Measurements from ENCODE around the gene GYS2.

The GYS2 gene

DNA sequence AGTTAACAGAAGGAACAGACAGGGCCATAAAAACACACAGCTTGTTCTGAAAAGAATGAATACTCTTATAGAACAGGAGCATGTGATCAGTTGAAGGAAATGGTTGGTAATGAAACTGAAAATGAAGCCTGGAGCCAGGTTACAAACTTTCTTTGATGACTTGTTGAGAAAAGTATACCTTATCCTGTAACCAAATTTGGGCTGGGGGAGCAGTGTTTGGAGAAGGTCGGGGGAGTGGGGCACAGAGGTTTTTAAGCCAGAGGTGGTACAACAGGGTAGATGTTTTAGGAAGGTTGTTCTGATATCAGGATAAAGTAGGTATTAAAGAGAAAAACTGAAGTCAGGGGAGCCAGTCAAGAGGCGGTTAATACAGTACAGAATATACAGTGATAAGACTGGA is 94.9 kb downstream of the GYS2 start:
- DNase-seq (ENCODE audit: extremely low spot score) = no peak
- TF ChIP-seq CTBP1 (IDR thresholded peaks at IDR 0.05; ENCODE audit: borderline replicate concordance) = no peak
- TF ChIP-seq NFRKB (IDR thresholded peaks at IDR 0.05) = no peak
- TF ChIP-seq PKNOX1 (IDR thresholded peaks at IDR 0.05) = no peak
- no peak for TF ChIP-seq FOXA1 (IDR thresholded peaks at IDR 0.05)
- TF ChIP-seq ARNT (IDR thresholded peaks at IDR 0.05) = no peak
- no peak for TF ChIP-seq SP1 (IDR thresholded peaks at IDR 0.05)
- CTCF ChIA-PET = no interaction called here
- POLR2A ChIA-PET = no interaction called here

DNA sequence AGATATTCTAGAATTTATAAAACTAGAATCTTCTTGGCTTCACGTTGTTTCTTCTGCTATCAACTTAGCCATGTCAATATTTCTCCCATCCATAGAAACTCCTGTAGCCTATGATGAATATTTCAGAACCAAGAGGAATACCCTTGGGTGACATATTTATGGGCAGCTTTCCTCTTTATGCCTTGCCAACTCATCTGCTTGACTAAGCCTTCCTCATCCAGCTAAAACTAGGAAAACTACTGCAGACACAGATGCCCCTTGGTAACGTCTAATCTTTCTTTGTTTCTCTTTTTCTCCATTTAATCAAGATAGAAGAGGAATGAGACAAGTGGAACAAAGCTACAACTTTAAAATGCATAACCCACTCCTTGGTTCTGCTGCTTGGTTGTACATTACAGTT is 96.8 kb downstream of the GYS2 start:
- POLR2A ChIA-PET = interaction anchor here (1.1 kb wide), 1 partner anchor 150 kb away, joined by 3 read pairs; the partner anchor contains the start of gene LDHB
- CTCF ChIA-PET = no interaction called here
- no peak for DNase-seq (ENCODE audit: extremely low spot score)
- TF ChIP-seq L3MBTL2 (conservative IDR thresholded peaks at IDR 0.05) = no peak

GRCh38 chr12:21505888-21506287 is 98.8 kb downstream of the GYS2 start:
- TF ChIP-seq ELF4 (IDR thresholded peaks at IDR 0.05) (no peak), LEF1 (IDR thresholded peaks at IDR 0.05; ENCODE audit: borderline replicate concordance) (no peak)
- CTCF ChIA-PET = no interaction called here
- DNase-seq (ENCODE audit: extremely low spot score) = no peak
- POLR2A ChIA-PET = interaction anchor here (1.1 kb wide), 1 partner anchor 22 kb away, joined by 3 read pairs; no protein-coding TSS in a partner anchor

DNA sequence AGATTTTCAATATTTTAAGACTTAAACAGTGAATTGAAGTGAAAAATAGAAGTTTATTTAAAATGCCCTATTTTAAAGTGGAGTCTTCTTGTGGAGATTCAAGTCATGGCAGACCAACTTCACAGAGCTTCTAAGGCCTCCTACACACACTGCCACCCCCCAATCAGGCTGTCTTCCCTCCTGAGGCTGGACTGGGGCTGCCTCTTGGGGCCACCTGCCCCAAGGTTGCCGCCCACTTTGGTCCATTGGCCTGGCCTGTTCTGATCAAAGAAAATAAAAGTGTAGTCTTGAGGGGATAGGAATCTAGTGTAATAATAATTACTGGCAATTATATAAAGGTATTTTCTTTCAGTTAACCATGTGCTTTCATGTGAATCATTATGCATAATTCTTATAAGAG is 101.8 kb downstream of the GYS2 start:
- ChIA-PET POLR2A (interaction anchor here (3.0 kb wide), 1 partner anchor 24 kb away, joined by 28 read pairs; the partner anchor contains the start of gene SPX), CTCF (no interaction called here)
- DNase-seq (ENCODE audit: extremely low spot score) = no peak
- TF ChIP-seq SUZ12 (IDR thresholded peaks at IDR 0.05) = no peak
- no peak for TF ChIP-seq HDGF (IDR thresholded peaks at IDR 0.05; ENCODE audit: borderline replicate concordance)
- no peak for TF ChIP-seq TARDBP (IDR thresholded peaks at IDR 0.05)
- no peak for TF ChIP-seq CTBP1 (IDR thresholded peaks at IDR 0.05; ENCODE audit: borderline replicate concordance)
- no peak for TF ChIP-seq FOXK2 (IDR thresholded peaks at IDR 0.05)
- TF ChIP-seq BHLHE40 (IDR thresholded peaks at IDR 0.05; ENCODE audit: borderline replicate concordance) = no peak
- TF ChIP-seq ARNT (IDR thresholded peaks at IDR 0.05) = no peak

DNA sequence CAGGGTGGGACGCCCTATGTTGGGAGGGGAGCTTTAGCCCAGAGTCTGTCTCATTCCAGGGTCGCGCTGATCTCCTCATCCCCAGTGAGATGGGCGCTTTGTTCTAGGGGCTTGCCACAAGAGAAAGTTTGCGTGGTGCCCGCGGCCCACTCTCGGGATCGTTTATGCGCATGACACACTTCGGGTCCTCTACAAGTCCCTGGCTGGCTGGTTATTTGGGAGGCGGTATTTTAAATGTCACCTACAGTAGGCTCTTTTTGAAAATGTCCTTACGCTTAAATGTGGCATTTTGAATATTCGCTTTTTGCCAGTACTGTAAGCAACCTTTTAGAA is 102.5 kb downstream of the GYS2 start:
- no peak for DNase-seq (ENCODE audit: extremely low spot score)
- ChIA-PET POLR2A (interaction anchor here (0.6 to 3.0 kb wide), 9 partner anchors 9 to 156 kb away, joined by 3 to 28 read pairs (median 6); partner anchors contain the start of genes LDHB, PYROXD1 and SPX), CTCF (interaction anchor here (0.5 kb wide), 1 partner anchor 156 kb away, joined by 4 read pairs; no protein-coding TSS in a partner anchor)
- no peak for TF ChIP-seq SUZ12 (IDR thresholded peaks at IDR 0.05)

GRCh38 chr12:21501258-21502163 is 103.1 kb downstream of the GYS2 start, which contains the start of the genes GOLT1B and RECQL:
Gene GOLT1B, plus strand, starts transcription at chr12:21501789. Its CDS starts 135 bp downstream, at chr12:21501924.
Gene RECQL, minus strand, starts transcription at chr12:21501635. Its CDS starts 2,065 bp downstream, at chr12:21499570.
- TF ChIP-seq ELF4 (IDR thresholded peaks at IDR 0.05) (peak; percentile 90), FOXK2 (IDR thresholded peaks at IDR 0.05) (0 out of 2 replicates have a peak, but pooled peaks have one; percentile 48), ZNF384 (IDR thresholded peaks at IDR 0.05) (no peak), FOXM1 (IDR thresholded peaks at IDR 0.05; ENCODE audit: borderline replicate concordance) (no peak), CTBP1 (IDR thresholded peaks at IDR 0.05; ENCODE audit: borderline replicate concordance) (no peak), HDGF (IDR thresholded peaks at IDR 0.05; ENCODE audit: borderline replicate concordance) (no peak), L3MBTL2 (conservative IDR thresholded peaks at IDR 0.05) (peak; percentile 98)
- ChIA-PET POLR2A (interaction anchor here (0.6 to 3.0 kb wide), 11 partner anchors 9 to 156 kb away, joined by 3 to 28 read pairs (median 5); partner anchors contain the start of genes LDHB, PYROXD1 and SPX), CTCF (interaction anchor here (0.5 kb wide), 1 partner anchor 157 kb away, joined by 4 read pairs; no protein-coding TSS in a partner anchor)
- DNase-seq (ENCODE audit: extremely low spot score) = peak; percentile 94

- peak; percentile 4 for DNase-seq (ENCODE audit: extremely low spot score)
- TF ChIP-seq NFRKB (IDR thresholded peaks at IDR 0.05) (no peak), L3MBTL2 (conservative IDR thresholded peaks at IDR 0.05) (no peak), BHLHE40 (IDR thresholded peaks at IDR 0.05; ENCODE audit: borderline replicate concordance) (no peak), PKNOX1 (IDR thresholded peaks at IDR 0.05) (peak; percentile 36; the same call in 1 of the 2 replicates), ELF4 (IDR thresholded peaks at IDR 0.05) (no peak), ARNT (IDR thresholded peaks at IDR 0.05) (no peak)
- ChIA-PET CTCF (no interaction called here), POLR2A (interaction anchor here (1.2 to 3.0 kb wide), 7 partner anchors 8 to 157 kb away, joined by 3 to 28 read pairs (median 6); partner anchors contain the start of genes LDHB, PYROXD1 and SPX)
These were observed 103.8 kb downstream of the GYS2 start for GRCh38 chr12:21500786-21501257.

DNA sequence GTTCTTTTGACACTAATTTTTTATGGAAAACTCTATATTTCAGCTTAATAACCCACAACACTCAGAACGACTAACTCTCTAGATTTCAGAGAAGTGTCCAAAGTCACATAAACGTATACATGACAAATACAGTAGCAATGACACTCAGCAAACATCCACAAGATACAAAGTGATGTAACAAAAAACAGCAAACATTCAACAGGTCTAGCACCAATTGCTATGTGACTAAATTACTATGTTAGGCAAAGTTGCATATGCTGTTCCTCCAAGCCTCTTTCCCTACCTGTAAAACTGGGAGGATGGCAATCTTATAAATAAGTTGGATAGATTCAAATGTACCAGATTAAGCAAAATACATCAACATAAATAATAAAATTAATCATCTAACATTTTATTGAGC is 104.9 kb downstream of the GYS2 start:
- ChIA-PET CTCF (no interaction called here), POLR2A (interaction anchor here (2.5 kb wide), 1 partner anchor 11 kb away, joined by 5 read pairs; no protein-coding TSS in a partner anchor)
- DNase-seq (ENCODE audit: extremely low spot score) = no peak
- TF ChIP-seq ZNF384 (IDR thresholded peaks at IDR 0.05) (no peak), FOXA1 (IDR thresholded peaks at IDR 0.05) (no peak), HDGF (IDR thresholded peaks at IDR 0.05; ENCODE audit: borderline replicate concordance) (no peak), SUZ12 (IDR thresholded peaks at IDR 0.05) (no peak), NFRKB (IDR thresholded peaks at IDR 0.05) (no peak), BHLHE40 (IDR thresholded peaks at IDR 0.05; ENCODE audit: borderline replicate concordance) (no peak), L3MBTL2 (conservative IDR thresholded peaks at IDR 0.05) (no peak), FOXM1 (IDR thresholded peaks at IDR 0.05; ENCODE audit: borderline replicate concordance) (no peak), PKNOX1 (IDR thresholded peaks at IDR 0.05) (no peak), ELF4 (IDR thresholded peaks at IDR 0.05) (no peak), CTBP1 (IDR thresholded peaks at IDR 0.05; ENCODE audit: borderline replicate concordance) (no peak), SP1 (IDR thresholded peaks at IDR 0.05) (no peak), TARDBP (IDR thresholded peaks at IDR 0.05) (no peak), FOXK2 (IDR thresholded peaks at IDR 0.05) (no peak), LEF1 (IDR thresholded peaks at IDR 0.05; ENCODE audit: borderline replicate concordance) (no peak)

Measured in HEK293T (cell line).